GM12878 (cell line): ENCODE data around the gene UMOD. TPM values are rescaled to one million over a fixed set of nuclear protein-coding genes. Genes with fewer than 3 reads are reported as not detected.

ENCODE experiments used
- ATAC-seq: fragments of 200-7000 bp; cut with Tn5 transposase; 3 replicates; pipeline ENCODE4 v1.9.1; 2020; ENCODE audit warnings: mild to moderate bottlenecking, moderate library complexity
- BruUV-seq: library from RNA; stranded (reverse); fragments of 400-500 nt; replicated peaks from 2 replicates; lab custom pipeline; 2021; lab: Mats Ljungman, UMichigan
- CTCF ChIA-PET: fragments of 300-600 bp; sonication (Branson Sonifier 250); formaldehyde crosslinking; extraction: SDS; loops from one replicate; lab custom pipeline; 2021; ENCODE audit warnings: inconsistent platforms; lab: Yijun Ruan, JAX
- POLR2A ChIA-PET: fragments of 350-600 bp; formaldehyde crosslinking; extraction: SDS; loops from one replicate; lab custom pipeline; 2021; ENCODE audit warnings: inconsistent platforms; lab: Charles Lee
- RAD21 ChIA-PET: fragments of 300-600 bp; sonication (Branson Sonifier 250); formaldehyde crosslinking; loops from one replicate; lab custom pipeline; 2023; ENCODE audit warnings: antibody characterized with exemption; ENCODE audit not compliant: unreplicated experiment; lab: Charles Lee
- SMC1A ChIA-PET: fragments of 300-600 bp; sonication (Branson Sonifier 250); formaldehyde crosslinking; loops from one replicate; lab custom pipeline; 2023; ENCODE audit not compliant: unreplicated experiment, uncharacterized antibody; lab: Charles Lee
- DNase-seq: peaks from one replicate; pipeline ENCODE4 v3.0.0-alpha.2; 2011; ENCODE audit warnings: low read depth, low spot score
- FAIRE-seq: peaks from 3 replicates; lab custom pipeline; 2011; peaks lifted over from hg19 to GRCh38; lab: Jason Lieb, UNC
- H2AFZ ChIP-seq: 2 replicates; pipeline ENCODE4 v1.6.0; 2011; ENCODE audit warnings: low read depth, low read length, control low read depth; ENCODE audit not compliant: control insufficient read depth
- H3K27ac ChIP-seq: 2 replicates; pipeline ENCODE4 v1.5.1; 2011; ENCODE audit warnings: control low read depth; ENCODE audit not compliant: control insufficient read depth, insufficient read depth
- H3K27me3 ChIP-seq, 2 experiments: replicated peaks in 1 of 2; 2 replicates each; pipeline versions ENCODE4 v1.6.0 to v1.6.1; 2011; ENCODE audit warnings: low read length in 1 of 2; ENCODE audit not compliant: control insufficient read depth in 2 of 2, insufficient read depth in 2 of 2
- H3K36me3 ChIP-seq, 2 experiments: 2 replicates each; pipeline ENCODE4 v1.5.1; 2011; ENCODE audit warnings: low read length in 1 of 2; ENCODE audit not compliant: control insufficient read depth in 2 of 2, insufficient read depth in 2 of 2
- H3K4me1 ChIP-seq: 2 replicates; pipeline ENCODE4 v1.6.1; 2011; ENCODE audit warnings: mild to moderate bottlenecking, low read length, moderate library complexity, mixed read lengths; ENCODE audit not compliant: control insufficient read depth, insufficient read depth
- H3K4me2 ChIP-seq: 2 replicates; pipeline ENCODE4 v1.6.0; 2011; ENCODE audit warnings: control low read depth; ENCODE audit not compliant: control insufficient read depth, insufficient read depth
- H3K4me3 ChIP-seq: fragments of 200-600 bp; sonication (generic); 2 replicates; pipeline ENCODE4 v1.5.1; 2016
- H3K79me2 ChIP-seq: 2 replicates; pipeline ENCODE4 v1.6.0; 2011; ENCODE audit warnings: low read length; ENCODE audit not compliant: control insufficient read depth, insufficient read depth
- H3K9ac ChIP-seq: 2 replicates; pipeline ENCODE4 v1.8.0; 2011; ENCODE audit warnings: low read length, control low read depth, mixed read lengths; ENCODE audit not compliant: control insufficient read depth, insufficient read depth
- H3K9me3 ChIP-seq: replicated peaks from 3 replicates; pipeline ENCODE4 v1.5.1; 2011; ENCODE audit warnings: mild to moderate bottlenecking, low read length; ENCODE audit not compliant: control insufficient read depth, insufficient read depth
- H4K20me1 ChIP-seq: 2 replicates; pipeline ENCODE4 v1.6.0; 2011; ENCODE audit not compliant: control insufficient read depth, insufficient read depth
- GATAD2B ChIP-seq: fragments of 450-650 bp; conservative IDR thresholded peaks from 2 replicates; pipeline ENCODE4 v1.6.1; 2017; ENCODE audit warnings: low read depth, mild to moderate bottlenecking, moderate library complexity
- NFYB ChIP-seq: IDR thresholded peaks from 2 replicates; pipeline ENCODE4 v1.6.1; 2011; ENCODE audit warnings: low read depth, mild to moderate bottlenecking, low read length, improper control_type of control experiment, moderate library complexity; ENCODE audit not compliant: insufficient read depth
- NR2F1 ChIP-seq: fragments of 450-650 bp; conservative IDR thresholded peaks from 2 replicates; pipeline ENCODE4 v1.6.1; 2017; ENCODE audit warnings: mild to moderate bottlenecking
- PRDM15 ChIP-seq: fragments of 450-650 bp; formaldehyde crosslinking; IDR thresholded peaks from 2 replicates; pipeline ENCODE4 v1.4.0; 2020; ENCODE audit warnings: mild to moderate bottlenecking, moderate library complexity
- TARDBP ChIP-seq: IDR thresholded peaks from 2 replicates; pipeline ENCODE4 v1.6.1; 2016; ENCODE audit warnings: borderline replicate concordance
- WGBS: methylation state at CpG from one replicate; pipeline ENCODE4 v1.1.6; 2016; ENCODE audit warnings: low lambda C conversion rate; ENCODE audit not compliant: insufficient replicate concordance, insufficient coverage; ENCODE audit errors: missing lambda C conversion rate; 5-methylcytosine and 5-hydroxymethylcytosine counted together
- in situ Hi-C: fragments of 300-500 bp; cut with MboI; formaldehyde crosslinking; loops from 9 replicates; pipeline ENCODE4 v1.14.3; 2018; ENCODE audit warnings: mixed read lengths
- intact Hi-C: fragments of 100-400 bp; cut with micrococcal nuclease; formaldehyde crosslinking; loops from one replicate; pipeline ENCODE4 v1.14.2; 2022; ENCODE audit not compliant: unreplicated experiment
- polyA plus RNA-seq, 11 experiments: library from polyadenylated mRNA; depleted of rRNA in 4 of 11; unstranded in 6 of 11; stranded (reverse) in 5 of 11; fragments of >200 nt; fragmentation: Nextera tagmentation in 4 of 11; fragmentation: Illumina TruSeq in 1 of 11; extraction: Ambion mirVana in 4 of 11; extraction: Trizol in 1 of 11; gene quantifications; 1 replicate in 1 of 11; 2 replicates in 10 of 11; pipeline versions ENCODE4 v1.2.1 to v1.2.3, GENCODE V29; 2011 to 2016; ENCODE audit warnings: inconsistent platforms in 2 of 11, missing spikeins in 2 of 11, low read depth in 1 of 11
- total RNA-seq, 4 experiments: library from RNA; depleted of rRNA in 3 of 4; stranded (reverse); fragments of >200 nt in 3 of 4; fragmentation: Illumina TruSeq in 1 of 4; extraction: Trizol in 1 of 4; gene quantifications; 2 replicates each; pipeline versions ENCODE4 v1.2.1 to v1.2.3, GENCODE V29; 2013 to 2021

Gene UMOD
- total and polyA plus RNA-seq, 10 of the 15 experiments (the other 5 are each of a cell fraction or from before 2014, with no cell fraction given), result not detected

DNA sequence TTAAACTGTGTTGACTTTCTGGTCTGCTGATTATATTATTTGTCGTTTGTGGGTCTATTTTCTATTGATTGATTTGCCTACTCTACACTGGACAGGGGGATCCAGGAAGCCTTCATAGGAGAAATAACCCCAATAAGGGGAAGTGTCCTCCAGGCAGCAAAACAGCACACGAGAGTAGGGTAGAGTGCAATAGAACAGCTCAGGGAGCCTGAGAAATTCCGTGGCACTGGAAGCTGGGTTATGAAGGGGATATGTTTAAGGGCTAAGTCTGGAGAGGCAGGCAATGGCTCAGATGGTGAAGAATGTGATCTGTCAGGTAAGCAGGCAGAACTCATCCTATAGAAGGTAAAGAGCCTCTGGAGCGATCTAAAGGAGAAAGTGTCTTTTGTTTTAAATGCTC, 46.1 kb downstream of the UMOD start:
- Histone ChIP-seq H3K4me3 (no peak overlapping the region), H4K20me1 (no peaks in the 10 kb centered on the region), H3K9ac (no peak overlapping the region), H3K9me3 (no peaks in the 10 kb centered on the region), H3K27ac (no peak overlapping the region), H3K4me1 (no peaks in the 10 kb centered on the region), H3K79me2 (no peaks in the 10 kb centered on the region), H2AFZ (no peak overlapping the region), H3K4me2 (no peak overlapping the region), H3K36me3 (no peaks in the 10 kb centered on the region), H3K27me3 (no peaks in the 10 kb centered on the region; a peak in 1 of 4 replicates)
- DNase-seq, result no peak
- ChIA-PET SMC1A (interaction anchor here (0.6 kb wide), 1 partner anchor 402 kb away, joined by 3 read pairs; no protein-coding TSS in a partner anchor), POLR2A (no interaction called here), RAD21 (interaction anchor here (0.8 kb wide), 1 partner anchor 79 kb away, joined by 3 read pairs; no protein-coding TSS in a partner anchor), CTCF (interaction anchor here (0.7 to 0.9 kb wide), 2 partner anchors 78 to 399 kb away, joined by 4 read pairs; no protein-coding TSS in a partner anchor)
- FAIRE-seq, result no peak
- TF ChIP-seq PRDM15, result no peak
- no peak for TF ChIP-seq NFYB
- no peak for TF ChIP-seq TARDBP
- no peak for TF ChIP-seq GATAD2B
- no peak for TF ChIP-seq NR2F1
- ATAC-seq, result no peak
- no TSS peak for BruUV-seq
- in situ Hi-C loops, result no loop called here
- intact Hi-C loops, result no loop called here
- 11% methylated on average over 4 of the region's 4 CpGs for WGBS
